HG03342 (cell line): ENCODE results near the gene AUH.
A peak's percentile ranks its signal among the peaks of the same experiment; 100 is the strongest.
"Not testable (repeated sequence)": the region's sequence is repeated elsewhere in the genome, so short reads cannot be mapped to it uniquely, and the experiment has no call there.

Source experiments
- ATAC-seq: cut with Tn5 transposase; IDR thresholded peaks from one replicate; pipeline ENCODE4 v1.9.1; 2021; ENCODE audit warnings: mild to moderate bottlenecking, moderate library complexity; ENCODE audit not compliant: unreplicated experiment

The AUH gene

GRCh38 chr9:91212596-91213243 is 149.0 kb downstream of the AUH start:
- no peak for ATAC-seq

- no peak for ATAC-seq
These were observed 149.8 kb downstream of the AUH start for GRCh38 chr9:91211919-91212318.

GRCh38 chr9:91211414-91211813 is 150.3 kb downstream of the AUH start:
- no peak for ATAC-seq

GRCh38 chr9:91210318-91210717 is 151.4 kb downstream of the AUH start:
- ATAC-seq = no peak

GRCh38 chr9:91208837-91209236 is 152.9 kb downstream of the AUH start:
- ATAC-seq = peak; percentile 8

- no peak for ATAC-seq
These were observed 153.3 kb downstream of the AUH start for GRCh38 chr9:91208419-91208745.

- ATAC-seq = peak; percentile 72
These were observed 153.8 kb downstream of the AUH start for GRCh38 chr9:91207729-91208418.

GRCh38 chr9:91207397-91207728 is 154.4 kb downstream of the AUH start:
- ATAC-seq = no peak

GRCh38 chr9:91206806-91207205 is 154.9 kb downstream of the AUH start:
- no peak for ATAC-seq

- ATAC-seq = no peak
These were observed 158.9 kb downstream of the AUH start for GRCh38 chr9:91202736-91203283.

- no peak for ATAC-seq
These were observed 160.9 kb downstream of the AUH start for GRCh38 chr9:91200692-91201336.

- ATAC-seq = no peak
These were observed 161.8 kb downstream of the AUH start for GRCh38 chr9:91199739-91200497.

GRCh38 chr9:91198881-91199280 is 162.8 kb downstream of the AUH start:
- ATAC-seq = not testable (repeated sequence)

- ATAC-seq = no peak
These were observed 163.3 kb downstream of the AUH start for GRCh38 chr9:91198405-91198804.

- no peak for ATAC-seq
These were observed 164.2 kb downstream of the AUH start for GRCh38 chr9:91197232-91198181.

GRCh38 chr9:91196103-91196950 is 165.4 kb downstream of the AUH start:
- no peak for ATAC-seq

- no peak for ATAC-seq
These were observed 166.2 kb downstream of the AUH start for GRCh38 chr9:91195372-91196012.

GRCh38 chr9:91193658-91194391 is 167.9 kb downstream of the AUH start:
- peak; percentile 44 for ATAC-seq
